Stimulated activated CD8-positive, alpha-beta memory T cell treated with anti-CD3 and anti-CD28 coated beads, Interleukin-2, amount 100 ng/mL, for 1 hour (primary cell): ENCODE measurements around the gene PDE6B.
"Not testable (repeated sequence)": the region's sequence is repeated elsewhere in the genome, so short reads cannot be mapped to it uniquely, and the experiment has no call there.

Experiments
- DNase-seq, 2 donors: peaks; one replicate each; pipeline ENCODE4 v3.0.0-alpha.2; 2020; ENCODE audit warnings: low read depth in 2 of 2

Gene PDE6B

GRCh38 chr4:635851-636627 is 10.7 kb downstream of the PDE6B start:
- no peak for DNase-seq

- no peak for DNase-seq
Measured at GRCh38 chr4:636628-637159, 11.3 kb downstream of the PDE6B start.

DNA sequence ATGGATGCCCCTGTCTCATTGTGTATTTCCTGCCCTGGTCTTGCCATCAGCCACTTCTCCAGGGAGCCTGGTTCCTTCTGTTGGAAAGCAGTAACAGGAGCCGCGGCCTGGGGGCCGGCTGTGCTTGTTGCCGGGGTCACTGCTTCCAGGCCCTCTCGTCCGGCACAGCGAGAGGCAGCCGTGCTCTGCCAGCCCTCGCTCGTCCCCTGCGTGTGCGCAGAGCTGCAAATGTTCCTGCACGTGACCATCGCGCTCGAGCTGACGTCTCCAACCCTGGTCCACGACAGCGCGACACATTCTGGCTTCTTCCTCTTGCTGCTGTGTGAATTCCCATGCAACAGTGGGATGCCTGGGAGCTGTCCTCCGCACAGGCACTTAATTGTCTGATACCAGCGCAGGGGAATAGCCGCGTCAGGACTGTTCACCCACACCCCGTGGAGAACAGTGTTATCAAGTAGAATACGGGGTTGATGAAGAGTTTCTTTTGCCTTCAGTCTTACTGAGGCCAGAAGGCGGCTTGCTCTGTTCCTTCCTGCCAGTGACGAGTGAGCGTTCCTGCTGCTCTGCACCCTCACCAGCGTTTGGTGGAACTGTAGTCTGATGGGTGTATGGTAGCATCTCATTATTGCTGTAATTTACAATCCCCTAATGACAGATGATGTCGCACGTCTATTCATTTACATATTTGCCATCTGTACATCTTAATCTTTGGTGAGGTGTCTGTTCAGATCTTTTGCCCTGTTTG is 12.3 kb downstream of the PDE6B start:
- DNase-seq = no peak

GRCh38 chr4:642366-642765 is 17.0 kb downstream of the PDE6B start:
- not testable (repeated sequence) for DNase-seq

- DNase-seq = no peak
Measured at GRCh38 chr4:646460-646859, 21.1 kb downstream of the PDE6B start.

- DNase-seq = no peak
Measured at GRCh38 chr4:647481-647880, 22.1 kb downstream of the PDE6B start.

DNA sequence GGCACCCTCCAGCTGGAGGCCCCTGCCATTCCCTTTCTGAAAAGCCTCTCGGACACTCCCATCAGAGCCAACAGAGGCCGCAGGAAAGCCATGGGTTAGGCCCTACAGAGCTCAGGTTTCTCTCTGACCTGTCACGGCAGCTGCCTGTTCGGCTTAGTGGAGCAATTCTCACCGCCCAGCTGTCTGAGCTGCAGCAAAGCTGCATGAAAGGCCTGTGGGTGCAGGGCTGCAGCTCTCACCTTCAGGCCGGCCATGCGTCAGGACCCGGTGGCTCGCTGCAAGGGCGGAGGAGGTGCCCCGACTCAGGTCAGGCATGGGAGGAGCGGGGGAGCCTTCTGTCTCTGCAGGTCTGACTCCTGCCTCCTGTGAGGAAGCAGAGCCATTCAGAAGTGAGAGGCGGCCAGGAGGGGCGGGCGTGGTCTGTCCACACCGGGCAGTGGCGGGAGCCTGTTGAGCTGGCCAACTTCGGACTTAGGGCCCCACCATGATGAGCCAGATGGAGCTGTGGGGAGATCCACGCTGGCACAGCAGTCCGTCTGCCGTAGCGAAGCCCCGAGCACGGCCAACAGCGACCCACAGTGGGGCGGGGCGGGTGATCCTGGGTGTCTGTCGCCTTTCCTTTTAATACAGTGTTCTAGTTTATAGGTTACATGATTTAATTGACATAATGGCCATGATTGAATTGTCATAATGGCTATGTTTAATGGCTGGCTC is 23.4 kb downstream of the PDE6B start:
- no peak for DNase-seq

DNA sequence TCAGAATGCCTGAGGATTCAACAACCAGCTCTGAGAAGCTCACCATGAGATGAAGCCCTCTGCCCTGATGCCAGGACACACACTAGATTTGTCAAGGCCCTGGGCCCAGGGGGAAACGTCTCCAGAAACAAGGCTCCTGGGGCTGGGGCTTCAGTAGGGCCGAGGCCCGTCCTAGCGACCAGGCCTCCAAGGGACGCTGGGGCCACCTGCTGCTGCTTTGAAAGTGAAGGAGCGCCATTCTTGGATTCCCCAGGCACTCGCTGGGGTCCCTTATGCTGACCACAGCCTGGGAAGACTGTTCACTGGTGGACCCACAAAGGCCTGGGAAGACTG is 23.9 kb downstream of the PDE6B start:
- DNase-seq = no peak

GRCh38 chr4:649751-650310 is 24.5 kb downstream of the PDE6B start:
- DNase-seq = no peak

- DNase-seq = no peak
Measured at GRCh38 chr4:650461-650860, 25.1 kb downstream of the PDE6B start.

DNA sequence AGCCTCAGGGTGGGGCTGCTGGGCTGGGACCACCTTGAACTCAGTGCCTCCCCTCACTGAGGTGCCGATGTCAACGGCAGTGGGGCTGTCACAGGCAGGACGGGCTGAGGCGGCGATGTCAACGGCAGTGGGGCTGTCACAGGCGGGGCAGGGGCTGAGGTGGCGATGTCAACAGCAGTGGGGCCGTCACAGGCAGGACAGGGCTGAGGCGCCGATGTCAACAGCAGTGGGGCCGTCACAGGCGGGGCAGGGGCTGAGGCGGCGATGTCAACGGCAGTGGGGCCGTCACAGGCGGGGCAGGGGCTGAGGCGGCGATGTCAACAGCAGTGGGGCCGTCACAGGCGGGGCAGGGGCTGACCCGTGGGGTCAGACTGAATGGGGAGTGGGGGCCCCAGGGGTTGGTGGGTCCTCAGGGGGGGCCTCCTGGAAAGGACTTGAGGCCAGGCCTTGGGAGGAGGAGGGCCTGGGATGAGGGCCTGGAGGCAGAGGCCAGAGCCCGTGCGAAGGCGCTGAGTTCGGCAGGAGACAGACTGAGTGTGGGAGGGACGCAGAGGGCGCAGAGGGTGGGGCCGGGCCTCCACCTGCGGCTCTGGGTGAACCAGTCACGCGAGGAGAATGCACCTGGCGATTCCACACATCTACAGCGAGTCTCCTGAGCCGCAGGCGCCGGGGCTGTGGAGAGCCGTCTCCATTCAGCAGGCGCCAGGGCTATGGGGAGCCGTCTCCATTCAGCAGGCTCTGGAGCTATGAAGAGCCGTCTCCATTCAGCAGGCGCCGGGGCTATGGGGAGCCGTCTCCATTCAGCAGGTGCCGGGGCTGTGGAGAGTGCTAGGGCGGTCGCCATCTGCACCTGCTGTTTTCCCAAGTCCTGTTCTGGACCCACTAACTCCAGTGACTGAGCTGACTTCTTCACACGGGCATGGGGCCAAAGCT is 25.8 kb downstream of the PDE6B start:
- no peak for DNase-seq

DNA sequence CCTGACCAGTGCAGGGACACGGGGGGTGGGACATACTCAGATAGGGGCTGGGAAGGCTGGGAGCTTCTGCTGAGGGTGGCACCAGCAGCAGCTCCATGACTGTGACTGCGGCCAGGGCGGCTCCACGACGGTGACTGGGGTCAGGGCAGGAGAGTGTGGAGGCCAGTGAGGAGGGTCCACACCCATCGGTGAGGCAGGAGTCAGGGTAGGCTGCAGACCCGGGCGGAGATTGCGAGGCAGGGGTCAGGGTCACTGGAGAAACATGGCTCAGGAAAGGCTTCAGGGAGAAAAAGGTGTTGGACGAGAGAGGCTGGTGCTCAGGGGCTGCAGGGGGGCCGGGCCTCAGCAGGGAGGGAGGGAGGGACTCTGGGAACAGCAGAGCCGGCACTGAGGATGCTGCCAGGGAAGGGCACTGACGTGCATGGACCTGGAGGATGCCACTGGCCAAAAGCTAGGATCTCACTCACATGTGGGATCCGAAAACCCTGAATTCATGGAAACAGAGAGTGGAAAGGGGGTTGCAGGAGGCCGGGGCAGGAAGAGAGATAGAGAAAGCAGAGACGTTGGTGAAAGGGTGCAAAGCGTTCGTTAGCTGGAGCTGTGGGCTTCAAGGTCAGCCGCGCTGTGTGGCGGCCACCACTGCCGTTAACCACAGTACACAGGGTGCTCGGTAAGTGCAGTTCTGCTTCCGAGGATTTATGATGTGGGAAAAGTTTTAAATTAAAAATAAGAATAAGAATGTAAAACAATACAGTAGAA is 26.7 kb downstream of the PDE6B start:
- DNase-seq = no peak

- no peak for DNase-seq
Measured at GRCh38 chr4:653080-653821, 27.9 kb downstream of the PDE6B start.

GRCh38 chr4:653831-654502 is 28.6 kb downstream of the PDE6B start:
- DNase-seq = no peak

- no peak for DNase-seq
Measured at GRCh38 chr4:654503-654845, 29.1 kb downstream of the PDE6B start.

DNA sequence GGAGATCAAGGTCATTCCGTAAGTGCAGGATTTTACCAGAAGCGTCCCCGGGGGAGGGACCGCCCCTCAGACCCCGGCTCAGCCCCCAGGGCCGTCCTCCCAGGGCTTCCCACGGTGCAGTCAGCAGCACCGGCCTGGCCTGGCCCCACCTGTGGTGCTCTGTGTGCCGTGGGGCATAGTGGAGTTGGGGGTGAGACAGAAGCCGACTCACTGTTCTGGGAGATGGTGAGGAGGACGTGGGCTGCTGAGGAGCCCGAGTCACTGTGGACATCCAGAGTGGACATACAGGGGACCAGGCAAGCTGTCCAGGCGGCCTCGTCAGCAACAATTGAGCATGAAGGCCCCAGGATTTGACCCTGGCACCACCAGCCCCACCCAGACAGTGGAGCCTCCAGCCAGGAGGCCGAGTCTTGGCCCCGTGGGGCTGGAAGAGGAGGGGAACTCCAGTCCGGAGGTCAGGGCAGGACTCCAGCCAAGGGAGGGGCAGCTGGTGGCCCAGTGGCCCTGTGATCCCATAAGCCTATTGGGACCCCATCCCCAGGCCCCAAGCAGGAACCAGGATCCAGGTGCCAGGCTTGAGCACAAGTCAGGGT is 29.6 kb downstream of the PDE6B start:
- no peak for DNase-seq

GRCh38 chr4:655464-656151 is 30.2 kb downstream of the PDE6B start:
- no peak for DNase-seq
